Gastrocnemius medialis (tissue), 4 donors: ENCODE results near the gene LRIT3. TPM values are rescaled to one million over a fixed set of nuclear protein-coding genes. Genes with fewer than 3 reads are reported as not detected.

ENCODE experiments used
- ATAC-seq, 2 donors: fragments of 150-250 bp; one replicate each; pipeline ENCODE4 v1.9.1; 2016
- DNase-seq, 2 donors: peaks; one replicate each; pipeline ENCODE4 v3.0.0-alpha.2; 2019
- H3K27ac ChIP-seq, 4 donors: fragments of 200-600 bp; sonication (generic); 1 replicate in 1 of 4; 2 replicates in 3 of 4; pipeline ENCODE4 v1.5.1; 2016 to 2018; ENCODE audit warnings: mild to moderate bottlenecking in 2 of 4, moderate library complexity in 1 of 4
- H3K27me3 ChIP-seq, 3 donors: fragments of 200-600 bp; sonication (generic) in 2 of 3; 1 replicate in 1 of 3; 2 replicates in 2 of 3; pipeline versions ENCODE4 v1.5.1 to v1.6.0; 2016 to 2019; ENCODE audit warnings: mild to moderate bottlenecking in 1 of 3, moderate library complexity in 1 of 3
- H3K36me3 ChIP-seq, 2 donors: fragments of 200-600 bp; sonication (generic) in 1 of 2; one replicate each; pipeline ENCODE4 v1.5.1; 2017 to 2018
- H3K4me1 ChIP-seq, 2 donors: fragments of 200-600 bp; sonication (generic) in 1 of 2; one replicate each; pipeline ENCODE4 v1.5.1; 2016 to 2017; ENCODE audit warnings: mild to moderate bottlenecking in 2 of 2
- H3K4me3 ChIP-seq, 4 donors: fragments of 200-600 bp; sonication (generic) in 3 of 4; 1 replicate in 1 of 4; 2 replicates in 3 of 4; pipeline ENCODE4 v1.5.1; 2016 to 2019; ENCODE audit warnings: mild to moderate bottlenecking in 2 of 4
- H3K9me3 ChIP-seq, 3 donors: fragments of 200-600 bp; sonication (generic) in 2 of 3; 1 replicate in 1 of 3; 2 replicates in 2 of 3; pipeline ENCODE4 v1.5.1; 2016 to 2019
- CTCF ChIP-seq, 5 experiments: fragments of 450-650 bp in 3 of 5; fragments of 200-600 bp in 2 of 5; sonication (generic) in 2 of 5; IDR thresholded peaks in 4 of 5; conservative IDR thresholded peaks in 1 of 5; 1 replicate in 4 of 5; 2 replicates in 1 of 5; pipeline ENCODE4 v1.5.1; 2016 to 2019; ENCODE audit warnings: antibody characterized with exemption in 5 of 5, mild to moderate bottlenecking in 3 of 5, moderate library complexity in 3 of 5
- POLR2A ChIP-seq, 2 donors: fragments of 450-650 bp; IDR thresholded peaks; one replicate each; pipeline ENCODE4 v1.6.1; 2017; ENCODE audit warnings: antibody characterized with exemption in 2 of 2, mild to moderate bottlenecking in 2 of 2, moderate library complexity in 2 of 2
- in situ Hi-C, 4 donors: fragments of 200-750 bp; cut with MboI; loops; one replicate each; pipeline versions ENCODE4 v1.15.0 to v1.8.0; 2017; ENCODE audit warnings: low sequenced_read_pairs in 4 of 4
- intact Hi-C: fragments of 100-400 bp; cut with DNase I; formaldehyde crosslinking; loops from one replicate; pipeline ENCODE4 v1.15.1; 2023; ENCODE audit warnings: low total_unique reads
- total RNA-seq, 4 donors: library from RNA; depleted of rRNA; stranded (reverse); fragments of >200 nt; gene quantifications; one replicate each; pipeline versions ENCODE4 v1.1.0 to v1.2.3, GENCODE V29; 2016

The LRIT3 gene
- total RNA-seq, 4 donors from 2014 or later: 0.15 to 0.25 TPM; not detected in 2

- TF ChIP-seq CTCF (IDR thresholded peaks at IDR 0.05 in 4 of 5, conservative IDR thresholded peaks at IDR 0.05 in 1 of 5) (no peak), POLR2A (IDR thresholded peaks at IDR 0.05) (no peak)
- Histone ChIP-seq H3K4me1 (peaks cover 0 to 9% of the 10 kb centered on the region in 2 donors), H3K4me3 (no peak overlapping the region), H3K27ac (peak overlapping the region; percentile 22 to 63 (median 50)), H3K9me3 (no peaks in the 10 kb centered on the region), H3K36me3 (no peaks in the 10 kb centered on the region), H3K27me3 (no peaks in the 10 kb centered on the region)
- DNase-seq: no peak
- peak; percentile 95 to 96 for ATAC-seq
- intact Hi-C loops: no loop called here
- in situ Hi-C loops: no loop called here
Measured at GRCh38 chr4:109902559-109903251, 54.8 kb downstream of the LRIT3 start.

GRCh38 chr4:109908731-109909130, 60.8 kb downstream of the LRIT3 start:
- H3K36me3 ChIP-seq: no peaks in the 10 kb centered on the region
- in situ Hi-C loops: no loop called here
- no peaks in the 10 kb centered on the region for H3K27me3 ChIP-seq
- DNase-seq: no peak
- H3K9me3 ChIP-seq: no peaks in the 10 kb centered on the region
- no peak overlapping the region for H3K4me3 ChIP-seq
- TF ChIP-seq POLR2A (IDR thresholded peaks at IDR 0.05): no peak
- TF ChIP-seq CTCF (IDR thresholded peaks at IDR 0.05 in 4 of 5, conservative IDR thresholded peaks at IDR 0.05 in 1 of 5): no peak
- no peak for ATAC-seq
- H3K4me1 ChIP-seq: peaks cover 4 to 8% of the 10 kb centered on the region in 2 donors
- intact Hi-C loops: no loop called here
- H3K27ac ChIP-seq: no peak overlapping the region

- TF ChIP-seq CTCF (IDR thresholded peaks at IDR 0.05 in 4 of 5, conservative IDR thresholded peaks at IDR 0.05 in 1 of 5) (no peak), POLR2A (IDR thresholded peaks at IDR 0.05) (no peak)
- H3K9me3 ChIP-seq: no peaks in the 10 kb centered on the region
- DNase-seq (no peak), ATAC-seq (no peak)
- no peaks in the 10 kb centered on the region for H3K36me3 ChIP-seq
- H3K27me3 ChIP-seq: no peaks in the 10 kb centered on the region
- in situ Hi-C loops: no loop called here
- H3K4me1 ChIP-seq: peaks cover 10% of the 10 kb centered on the region in 2 donors
- H3K27ac ChIP-seq: no peak overlapping the region
- intact Hi-C loops: loop anchor here (5.0 to 10.0 kb wide), 2 partner anchors 635 to 1923 kb away; partner anchors contain the start of gene HADH
- H3K4me3 ChIP-seq: no peak overlapping the region
Measured at GRCh38 chr4:109910256-109910655, 62.3 kb downstream of the LRIT3 start.

- peak within 1 kb of the TSS; percentile 59 to 75 (median 62) for H3K4me3 ChIP-seq
- TF ChIP-seq CTCF (IDR thresholded peaks at IDR 0.05 in 4 of 5, conservative IDR thresholded peaks at IDR 0.05 in 1 of 5) (no peak), POLR2A (IDR thresholded peaks at IDR 0.05) (peak; percentile 73 to 93)
- H3K27me3 ChIP-seq: no peaks in the 10 kb centered on the region
- no peaks in the 10 kb centered on the region for H3K9me3 ChIP-seq
- ATAC-seq: peak; percentile 67 to 72
- no peaks in the 10 kb centered on the region for H3K36me3 ChIP-seq
- DNase-seq: peak in 1 of 2 donors; percentile 41
- H3K27ac ChIP-seq: peak within 1 kb of the TSS; percentile 91 to 96 (median 93)
- intact Hi-C loops (loop anchor here (5.0 to 10.0 kb wide), 2 partner anchors 632 to 1926 kb away; partner anchors contain the start of gene HADH), in situ Hi-C loops (no loop called here)
- H3K4me1 ChIP-seq: peaks cover 24 to 28% of the 10 kb centered on the region in 2 donors
Measured at GRCh38 chr4:109912706-109913595, 65.0 kb downstream of the LRIT3 start, which contains the start of gene EGF. EGF (plus strand) TSS chr4:109912883; CDS start chr4:109913336, 453 bp downstream.
